ENCODE measurements around the gene USHBP1.

USHBP1 gene

GRCh38 chr19:17263712-17264640, 569 bp downstream of the USHBP1 start:
- DNase-seq: no peak

GRCh38 chr19:17262557-17262956, 2.0 kb downstream of the USHBP1 start:
- DNase-seq: no peak

DNA sequence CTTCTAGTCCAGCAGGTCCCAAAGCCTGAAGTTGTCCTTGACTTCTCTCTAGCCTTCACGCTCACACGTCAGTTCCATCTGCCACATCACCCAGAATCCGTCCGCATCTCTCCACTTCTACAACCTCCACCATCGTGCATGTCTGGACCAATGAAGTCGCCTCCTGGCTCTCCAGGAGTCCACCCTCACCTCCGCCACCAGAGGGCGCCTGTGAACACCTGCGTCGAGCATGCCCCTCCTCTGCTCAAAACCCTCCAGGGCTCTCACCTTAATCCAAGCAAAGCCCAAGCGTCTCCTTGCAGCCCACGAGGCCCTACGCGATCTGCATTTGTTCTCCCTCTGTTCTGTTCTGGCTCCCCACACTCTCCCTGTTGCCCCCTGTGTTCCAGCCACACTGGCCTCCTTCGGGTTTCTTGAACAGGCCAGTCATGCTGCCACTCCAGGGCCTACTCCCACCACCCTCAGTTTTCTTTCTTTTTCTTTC, 3.7 kb downstream of the USHBP1 start:
- DNase-seq: peak; percentile 97

DNA sequence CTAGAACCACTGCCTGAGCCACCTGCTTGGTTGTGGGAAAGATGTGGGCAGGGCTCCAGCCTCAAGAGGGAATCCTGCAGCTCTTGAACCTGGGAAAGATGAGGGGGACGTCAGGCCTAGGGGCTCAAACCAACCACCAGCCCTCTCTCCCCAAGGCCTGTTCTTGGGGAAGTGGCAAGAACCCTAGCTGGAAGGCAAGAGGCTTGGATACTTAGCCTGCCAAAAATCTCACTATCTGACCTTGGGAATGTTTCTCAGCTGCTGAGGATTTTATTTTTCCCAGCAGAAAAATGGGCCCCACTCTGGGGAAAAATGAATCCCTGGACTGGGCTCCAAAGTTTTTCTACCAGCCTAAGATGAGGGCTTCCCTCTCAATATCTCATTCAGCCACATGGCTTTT, 4.6 kb downstream of the USHBP1 start:
- DNase-seq: no peak

GRCh38 chr19:17259118-17259780, 5.3 kb downstream of the USHBP1 start:
- DNase-seq: no peak

- DNase-seq: no peak
Measured at GRCh38 chr19:17256130-17256529, 8.4 kb downstream of the USHBP1 start.

DNA sequence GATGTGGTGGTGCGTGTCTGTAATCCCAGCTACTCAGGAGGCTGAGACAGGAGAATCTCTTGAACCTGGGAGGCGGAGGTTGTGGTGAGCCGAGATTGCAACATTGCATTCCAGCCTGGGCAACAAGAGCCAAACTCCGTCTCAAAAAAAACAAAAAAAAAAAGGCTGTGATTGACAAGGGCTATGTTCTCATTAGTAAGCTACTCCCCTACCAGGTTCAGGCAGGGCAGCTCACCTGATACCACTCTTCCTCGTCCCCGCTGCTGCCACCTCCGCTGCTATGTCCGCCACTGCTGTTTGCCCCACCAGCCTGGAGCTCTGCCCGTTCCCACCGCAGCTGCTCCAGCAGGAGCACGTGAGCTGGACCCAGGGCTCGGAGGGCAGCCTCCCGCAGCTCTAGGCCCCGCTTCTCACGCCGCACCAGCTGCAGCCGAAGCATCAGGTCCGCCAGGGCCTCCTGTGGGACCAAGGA, 9.4 kb downstream of the USHBP1 start:
- DNase-seq: no peak

- DNase-seq: no peak
Measured at GRCh38 chr19:17254636-17255035, 9.9 kb downstream of the USHBP1 start.

- no peak for DNase-seq
Measured at GRCh38 chr19:17249887-17250548, 14.5 kb downstream of the USHBP1 start.

GRCh38 chr19:17248011-17248776, 16.4 kb downstream of the USHBP1 start:
- no peak for DNase-seq

DNA sequence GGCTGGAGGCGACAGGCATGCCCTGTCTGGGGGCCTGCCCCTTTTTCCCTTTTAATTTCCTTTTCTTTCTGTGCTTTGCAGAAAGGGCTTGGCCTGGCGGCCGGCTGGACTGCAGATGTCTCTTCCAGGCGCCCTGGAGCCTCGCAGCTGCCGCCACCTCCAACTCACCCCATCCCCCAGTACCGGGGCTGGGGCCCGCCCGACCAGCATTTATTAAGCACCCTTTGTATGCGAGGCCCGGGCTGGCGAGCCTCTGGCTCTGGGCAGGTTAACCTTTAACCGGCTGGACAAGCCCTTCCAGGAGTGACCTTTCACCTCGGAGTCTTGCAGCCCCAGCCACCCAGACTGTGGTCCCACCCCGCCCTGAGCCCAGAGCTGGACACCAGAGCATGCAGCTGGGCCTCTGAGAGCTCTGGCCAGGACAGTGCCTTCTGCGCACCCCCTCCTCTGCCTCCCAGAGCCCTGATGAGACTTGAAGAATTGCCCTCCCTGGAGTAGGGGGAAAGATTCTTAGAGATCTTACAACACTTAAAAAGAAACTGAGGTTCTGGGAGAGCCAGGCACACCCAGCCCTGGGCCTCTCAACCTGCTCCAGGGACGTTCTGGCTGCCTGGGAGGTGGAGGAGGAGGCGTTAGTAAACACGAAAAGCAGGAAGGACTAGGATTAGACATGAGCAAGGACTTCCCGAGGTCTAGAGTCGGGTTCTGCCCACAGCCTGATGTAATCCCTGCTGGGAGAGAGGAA, 17.7 kb downstream of the USHBP1 start:
- no peak for DNase-seq

DNA sequence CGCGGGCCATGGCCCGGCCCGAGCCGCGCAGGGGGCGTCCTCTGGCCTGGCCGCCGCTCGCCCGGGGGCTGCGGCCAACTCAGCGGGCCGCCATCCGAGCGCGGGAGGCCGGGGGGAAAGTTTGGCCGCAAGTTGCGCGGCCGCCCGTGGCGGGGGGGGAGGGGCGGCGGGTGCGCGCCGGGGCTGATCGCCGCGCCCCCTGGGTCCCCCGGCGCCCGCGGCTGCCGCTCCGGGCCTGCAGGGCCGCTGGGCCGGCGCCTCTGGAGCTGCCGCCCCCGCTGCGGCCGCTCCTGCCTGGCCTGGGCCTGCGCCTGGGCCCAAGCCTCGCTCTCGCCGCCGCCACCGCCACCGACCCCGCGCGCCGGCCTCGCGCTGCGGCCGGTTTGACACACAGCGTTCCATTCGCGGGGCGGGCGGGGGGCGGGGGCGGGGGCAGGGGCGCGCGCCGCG, 19.0 kb downstream of the USHBP1 start, which contains the start of gene NR2F6:
Gene NR2F6, minus strand, starts transcription at position 385 of the 450 bp plus-strand sequence. CDS start 699 bp downstream, outside the sequence.
- DNase-seq: no peak

DNA sequence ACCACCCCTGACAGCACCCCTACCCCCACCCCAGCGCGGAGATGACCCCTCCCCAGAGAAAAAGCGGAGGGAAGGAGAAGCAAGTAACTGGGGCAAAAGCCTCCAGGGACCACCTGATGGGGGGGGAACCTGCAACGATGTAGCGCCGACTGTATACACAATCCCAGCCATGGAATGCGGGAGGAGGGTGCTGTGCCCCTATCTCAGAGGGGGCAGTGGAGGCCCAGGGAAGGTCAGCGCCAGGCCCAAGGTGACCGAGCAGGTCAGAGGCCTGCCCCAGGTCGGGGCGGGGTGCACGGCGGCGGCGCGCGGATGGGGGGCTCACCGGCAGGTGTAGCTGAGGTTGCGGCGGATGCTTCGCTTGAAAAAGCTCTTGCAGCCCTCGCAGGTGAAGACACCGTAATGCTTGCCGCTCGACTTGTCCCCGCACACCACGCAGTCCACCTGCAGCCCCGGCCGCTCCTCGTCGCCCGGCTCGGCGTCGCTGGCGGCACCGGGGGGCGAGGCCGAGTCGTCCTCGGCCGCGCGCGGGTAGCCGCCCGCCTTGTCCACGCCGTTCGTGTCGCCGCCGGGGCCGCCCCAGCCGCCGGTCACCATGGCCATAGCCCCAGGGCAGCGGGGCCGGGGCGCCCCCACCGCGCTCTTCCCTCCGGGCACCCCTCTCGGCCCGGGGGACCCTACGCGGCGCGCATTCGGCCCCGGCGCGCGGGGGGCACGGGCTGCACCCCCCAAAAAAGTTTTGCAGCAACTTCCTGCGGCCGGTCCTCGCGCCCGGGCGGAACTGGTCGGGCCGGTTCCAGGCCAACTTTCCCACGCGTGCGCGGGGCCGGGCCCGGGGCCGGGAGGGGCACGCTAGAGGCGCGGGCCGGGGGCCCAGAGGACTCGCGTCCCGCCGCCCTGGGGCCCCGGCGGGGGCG, 19.7 kb downstream of the USHBP1 start:
- DNase-seq: no peak

- no peak for DNase-seq
Measured at GRCh38 chr19:17243830-17244617, 20.5 kb downstream of the USHBP1 start.

DNA sequence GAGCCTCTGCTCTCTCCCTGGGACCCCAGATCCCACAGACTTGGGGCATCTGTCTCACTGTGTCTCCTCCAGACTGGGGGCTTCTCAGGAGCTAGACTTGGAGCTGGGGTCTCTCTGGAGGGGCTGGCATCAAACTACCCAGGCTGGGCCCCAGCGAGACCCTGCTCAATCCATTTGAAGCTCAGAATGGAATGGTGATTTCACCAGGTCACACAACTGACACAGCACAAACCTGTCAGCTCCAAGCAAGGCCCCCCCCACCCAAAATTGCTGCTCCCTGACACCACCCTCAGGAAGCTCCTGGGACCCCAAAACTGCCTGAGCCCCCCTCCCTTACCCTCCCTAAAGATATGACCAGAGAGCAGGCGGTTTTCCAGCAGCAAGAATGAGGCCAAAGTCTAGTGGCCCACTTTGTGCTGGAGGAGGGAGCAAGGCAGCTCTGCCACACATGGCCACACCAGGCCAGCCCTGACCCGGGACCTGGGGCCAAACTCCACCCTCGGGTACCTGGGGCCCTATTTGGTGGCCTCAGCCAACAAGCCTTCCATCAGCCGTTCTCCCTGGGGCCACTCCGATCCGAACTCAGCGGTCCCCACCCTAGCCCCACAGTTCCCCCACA, 21.2 kb downstream of the USHBP1 start:
- DNase-seq: no peak

GRCh38 chr19:17242431-17243208, 21.9 kb downstream of the USHBP1 start:
- DNase-seq: no peak

DNA sequence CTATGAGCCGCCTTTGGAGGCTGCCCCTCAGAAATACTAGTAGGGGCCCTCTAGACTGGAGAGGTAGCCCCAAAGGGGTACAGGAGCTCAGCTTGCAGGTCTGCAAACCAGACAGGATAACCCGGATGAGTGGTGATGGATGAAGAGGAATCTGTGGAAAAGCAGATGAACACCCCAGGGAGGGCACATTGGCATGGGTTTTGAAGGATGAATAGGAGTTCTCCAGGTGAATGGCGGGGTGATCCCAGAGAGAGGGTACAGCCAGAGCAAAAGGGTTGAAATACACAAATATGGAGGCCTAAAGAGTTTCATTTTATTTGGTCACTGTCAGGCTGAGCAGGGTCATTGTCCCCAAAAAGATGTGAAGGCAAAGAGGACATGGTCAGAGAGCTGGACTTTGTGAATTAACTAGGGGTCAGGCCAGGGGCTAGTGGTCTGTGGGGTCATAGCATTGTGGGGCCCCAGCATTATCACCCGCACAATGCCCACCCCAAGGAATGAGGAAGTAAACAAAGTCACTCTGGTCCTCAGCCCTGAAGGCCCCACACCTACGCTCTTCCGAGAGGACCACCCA, 23.6 kb downstream of the USHBP1 start:
- no peak for DNase-seq

Measured in activated CD8-positive, alpha-beta memory T cell treated with anti-CD3 and anti-CD28 coated beads, Interleukin-2, amount 50 U/mL, for 48 hours (primary cell).